Measurements from ENCODE around the gene ZNF277. TPM values are rescaled to one million over a fixed set of nuclear protein-coding genes. Genes with fewer than 3 reads are reported as not detected.
A peak's percentile ranks its signal among the peaks of the same experiment; 100 is the strongest.

The ZNF277 gene
- total RNA-seq, 3 donors from 2014 or later: 16.8 to 26.9 (median 22.0) TPM

DNA sequence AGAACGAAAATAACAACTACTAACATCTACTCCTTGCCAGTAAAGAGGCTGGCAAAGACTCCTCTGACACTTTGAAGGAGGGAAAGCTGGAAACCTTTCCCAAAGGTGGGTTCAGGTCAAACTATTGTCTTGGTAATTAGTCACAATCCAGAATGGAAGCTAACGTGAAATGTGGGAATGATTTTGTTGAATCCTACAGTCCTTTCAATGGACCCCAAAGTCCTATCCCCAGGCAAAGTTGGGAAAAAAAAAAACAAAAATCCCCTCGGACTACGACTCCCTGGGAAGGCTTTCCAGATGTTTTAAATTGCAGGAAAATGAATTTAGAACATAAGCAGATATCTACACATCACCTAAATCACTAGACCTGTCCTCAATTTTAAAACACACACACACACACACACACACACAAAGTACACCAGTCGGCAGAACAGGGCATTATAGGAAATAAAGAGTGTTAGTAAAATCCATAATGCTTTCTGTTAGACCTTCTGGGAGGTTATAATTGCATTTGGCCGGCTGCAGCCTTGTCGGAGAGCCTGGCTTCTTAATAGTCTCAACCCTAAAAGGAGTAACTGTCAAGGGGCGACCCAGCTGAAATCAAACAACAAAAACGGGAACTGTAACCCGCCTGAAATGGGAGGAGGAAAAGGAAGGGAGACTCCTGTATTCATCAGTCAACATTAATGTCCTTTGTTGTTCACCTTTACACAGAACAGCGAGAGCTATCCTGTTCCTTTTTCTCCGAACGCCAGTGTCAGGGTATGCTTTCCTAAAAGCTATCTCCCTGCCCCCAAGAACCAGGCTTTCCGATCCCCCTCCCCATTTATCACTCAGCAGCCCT is 1.8 kb upstream of the ZNF277 start:
- no peak for ATAC-seq
- DNase-seq: no peak
- H3K4me3 ChIP-seq: peak overlapping the region; percentile 94
- TF ChIP-seq, protein P1, sequence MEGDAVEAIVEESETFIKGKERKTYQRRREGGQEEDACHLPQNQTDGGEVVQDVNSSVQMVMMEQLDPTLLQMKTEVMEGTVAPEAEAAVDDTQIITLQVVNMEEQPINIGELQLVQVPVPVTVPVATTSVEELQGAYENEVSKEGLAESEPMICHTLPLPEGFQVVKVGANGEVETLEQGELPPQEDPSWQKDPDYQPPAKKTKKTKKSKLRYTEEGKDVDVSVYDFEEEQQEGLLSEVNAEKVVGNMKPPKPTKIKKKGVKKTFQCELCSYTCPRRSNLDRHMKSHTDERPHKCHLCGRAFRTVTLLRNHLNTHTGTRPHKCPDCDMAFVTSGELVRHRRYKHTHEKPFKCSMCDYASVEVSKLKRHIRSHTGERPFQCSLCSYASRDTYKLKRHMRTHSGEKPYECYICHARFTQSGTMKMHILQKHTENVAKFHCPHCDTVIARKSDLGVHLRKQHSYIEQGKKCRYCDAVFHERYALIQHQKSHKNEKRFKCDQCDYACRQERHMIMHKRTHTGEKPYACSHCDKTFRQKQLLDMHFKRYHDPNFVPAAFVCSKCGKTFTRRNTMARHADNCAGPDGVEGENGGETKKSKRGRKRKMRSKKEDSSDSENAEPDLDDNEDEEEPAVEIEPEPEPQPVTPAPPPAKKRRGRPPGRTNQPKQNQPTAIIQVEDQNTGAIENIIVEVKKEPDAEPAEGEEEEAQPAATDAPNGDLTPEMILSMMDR (IDR thresholded peaks at IDR 0.05): no peak
- H3K9me3 ChIP-seq: no peaks in the 10 kb centered on the region
- H3K4me1 ChIP-seq (ENCODE audit: low read depth): peaks cover 9% of the 10 kb centered on the region
- intact Hi-C loops (cut with DNase I, micrococcal nuclease): no loop called here
- H3K36me3 ChIP-seq (ENCODE audit: low read depth): no peaks in the 10 kb centered on the region

DNA sequence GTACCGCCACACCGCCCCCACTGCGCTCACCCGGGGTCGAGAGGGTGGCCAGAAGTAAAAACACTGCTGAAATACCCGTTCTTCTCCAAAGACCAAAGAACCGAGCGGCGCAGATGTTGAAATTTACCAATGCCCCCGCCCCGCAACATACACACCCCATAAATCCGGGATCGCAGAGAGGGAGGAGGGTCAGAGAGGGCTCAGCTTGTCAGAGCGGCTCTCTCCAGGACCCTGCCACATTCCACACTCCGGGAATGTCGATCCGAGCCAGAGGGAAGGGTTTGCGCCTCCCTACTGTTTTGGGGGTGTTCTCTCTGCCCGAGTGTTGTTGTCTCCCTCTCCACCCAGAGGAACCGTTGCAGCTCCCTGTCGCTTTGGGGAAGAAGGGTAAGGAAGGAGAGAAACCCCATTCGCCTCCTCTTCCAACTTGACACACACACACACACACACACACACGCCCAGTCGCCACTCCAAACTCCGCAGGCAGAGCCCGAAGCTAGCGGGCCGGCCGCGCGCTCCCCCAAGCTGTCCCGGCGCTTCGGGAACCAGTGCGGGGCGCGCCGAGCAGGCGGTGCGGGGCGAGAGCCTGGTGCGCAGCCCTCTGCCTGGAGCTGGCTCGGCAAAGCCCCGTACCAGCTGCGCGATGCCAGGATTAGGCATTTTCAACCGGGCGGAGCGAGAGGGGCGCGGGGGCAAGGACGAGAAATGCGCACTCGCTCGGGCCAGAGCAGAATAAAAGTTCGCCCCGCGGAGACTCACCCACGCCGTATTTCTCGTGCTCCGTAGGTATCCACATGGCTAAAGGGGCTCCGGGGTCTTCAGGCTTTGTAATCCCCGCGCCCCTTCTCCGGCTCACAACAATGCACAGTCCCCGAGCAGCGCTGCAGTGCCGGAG is 905 bp upstream of the ZNF277 start:
- intact Hi-C loops (cut with DNase I, micrococcal nuclease): no loop called here
- no peaks in the 10 kb centered on the region for H3K36me3 ChIP-seq (ENCODE audit: low read depth)
- H3K4me3 ChIP-seq: peak overlapping the region; percentile 94
- H3K4me1 ChIP-seq (ENCODE audit: low read depth): peaks cover 9% of the 10 kb centered on the region
- TF ChIP-seq, protein P1 (IDR thresholded peaks at IDR 0.05): no peak
- no peaks in the 10 kb centered on the region for H3K9me3 ChIP-seq
- DNase-seq (peak; percentile 69 to 75 (median 74)), ATAC-seq (peak; percentile 56)

DNA sequence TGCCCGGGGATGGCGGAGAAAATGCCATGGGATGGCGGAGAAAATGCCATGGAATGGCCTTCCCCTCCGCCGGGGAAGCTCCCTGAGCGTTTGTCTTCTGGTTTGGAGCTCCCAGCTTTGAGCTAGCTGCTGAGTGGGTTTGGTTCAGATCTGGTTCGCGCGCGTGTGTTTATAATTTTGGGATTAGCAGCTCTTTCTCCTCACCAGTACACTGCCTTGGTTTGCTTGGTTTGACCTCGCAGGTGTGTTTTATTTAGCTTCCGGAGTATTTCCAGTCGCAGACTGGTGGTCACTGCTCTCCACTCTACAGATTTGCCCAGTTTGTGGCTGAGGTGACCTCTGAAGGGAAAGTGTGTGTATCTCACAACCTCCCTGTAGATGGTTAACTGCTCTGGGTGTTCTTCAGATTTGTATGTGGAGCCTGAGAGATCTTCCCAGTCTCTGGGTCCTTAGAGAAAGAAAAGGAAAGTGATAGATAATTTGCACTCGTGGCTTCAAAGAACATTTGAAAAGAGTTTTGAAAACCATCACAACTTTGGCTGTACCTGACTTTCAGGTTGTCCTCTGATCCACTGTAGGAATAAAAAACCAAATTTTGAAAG is 597 bp downstream of the ZNF277 start:
- ATAC-seq (peak; percentile 0), DNase-seq (peak in 1 of 3 donors; percentile 38)
- Histone ChIP-seq H3K4me1 (ENCODE audit: low read depth) (peaks cover 18% of the 10 kb centered on the region), H3K36me3 (ENCODE audit: low read depth) (no peaks in the 10 kb centered on the region), H3K9me3 (no peaks in the 10 kb centered on the region), H3K4me3 (peak overlapping the region; percentile 94)
- TF ChIP-seq, protein P1 (IDR thresholded peaks at IDR 0.05): no peak
- intact Hi-C loops (cut with DNase I, micrococcal nuclease): no loop called here

DNA sequence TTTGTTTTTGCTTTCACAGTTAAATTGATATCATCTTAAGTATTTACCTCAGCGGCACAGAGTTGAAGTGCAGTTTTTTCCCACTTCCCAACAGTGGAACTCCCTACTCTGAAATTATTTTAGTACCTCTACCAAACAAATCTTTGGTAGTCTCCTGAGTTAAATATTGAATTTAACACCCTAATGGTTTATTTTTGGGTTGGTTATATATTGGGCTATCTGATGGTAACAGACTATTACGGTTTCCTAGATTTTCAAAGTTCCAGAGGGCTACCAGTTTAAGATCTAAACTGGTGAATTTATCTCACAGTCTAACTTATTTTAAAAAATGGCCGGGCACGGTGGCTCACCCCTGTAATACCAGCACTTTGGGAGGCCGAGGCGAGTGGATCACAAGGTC is 1.3 kb downstream of the ZNF277 start:
- H3K4me3 ChIP-seq: no peak overlapping the region

DNA sequence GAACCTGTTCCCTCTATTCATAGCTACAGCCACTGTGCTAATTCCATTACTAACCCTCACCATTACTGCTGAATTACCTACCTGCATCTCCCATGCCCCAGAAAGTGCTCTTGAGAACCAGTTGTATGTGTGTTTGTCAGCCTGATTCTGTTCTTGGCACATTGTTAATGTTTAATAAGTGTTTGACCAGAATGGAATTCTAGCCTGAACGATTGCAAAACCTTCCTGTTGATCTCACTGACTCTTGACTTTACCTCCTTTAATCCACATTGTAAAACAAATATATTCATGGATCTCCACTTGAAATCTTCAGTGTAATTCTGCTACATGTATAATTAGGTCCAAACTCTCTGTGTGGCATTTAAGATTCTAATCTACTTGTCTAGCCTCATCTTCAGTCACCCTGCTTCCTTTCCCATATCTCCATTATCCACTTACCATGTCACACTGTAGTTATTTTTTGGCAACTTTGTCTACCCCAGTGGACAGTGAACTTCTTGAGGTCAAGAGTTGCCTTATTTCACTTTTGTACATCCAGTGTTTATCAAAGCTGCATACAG is 4.9 kb downstream of the ZNF277 start:
- intact Hi-C loops (cut with DNase I, micrococcal nuclease): no loop called here
- TF ChIP-seq, protein P1 (IDR thresholded peaks at IDR 0.05): no peak
- no peak for DNase-seq

More for the DNA sequence above, 1.3 kb downstream of the ZNF277 start:
- DNase-seq (no peak), ATAC-seq (no peak)
- no peaks in the 10 kb centered on the region for H3K36me3 ChIP-seq (ENCODE audit: low read depth)
- TF ChIP-seq, protein P1 (IDR thresholded peaks at IDR 0.05): no peak
- H3K9me3 ChIP-seq: no peaks in the 10 kb centered on the region
- H3K4me1 ChIP-seq (ENCODE audit: low read depth): peaks cover 18% of the 10 kb centered on the region
- intact Hi-C loops (cut with DNase I, micrococcal nuclease): no loop called here

More for the DNA sequence above, 4.9 kb downstream of the ZNF277 start:
- peaks cover 15% of the 10 kb centered on the region for H3K4me1 ChIP-seq (ENCODE audit: low read depth)
- no peak for ATAC-seq
- no peak overlapping the region for H3K4me3 ChIP-seq
- H3K9me3 ChIP-seq: no peaks in the 10 kb centered on the region
- H3K36me3 ChIP-seq (ENCODE audit: low read depth): no peaks in the 10 kb centered on the region

Measured in mucosa of descending colon (tissue), 3 donors.